Measurements from ENCODE around the gene TASL.

GRCh38 chrX:30613721-30614120, 36.2 kb upstream of the TASL start:
- TF ChIP-seq CTCF (IDR thresholded peaks at IDR 0.05) (no peak), ZFX (IDR thresholded peaks at IDR 0.05; ENCODE audit: borderline replicate concordance) (no peak)

All from 22Rv1 (cell line).